Neural progenitor cell (in vitro differentiated cells): ENCODE data around the gene LAGE3. TPM values are rescaled to one million over a fixed set of nuclear protein-coding genes. Genes with fewer than 3 reads are reported as not detected.

ENCODE experiments used
- DNase-seq: peaks from one replicate; pipeline ENCODE4 v3.0.0-alpha.2; 2016; ENCODE audit warnings: low spot score
- H2AFZ ChIP-seq: fragments of 200-600 bp; sonication (generic); replicated peaks from 2 replicates; pipeline ENCODE4 v1.6.1; 2016; ENCODE audit warnings: antibody characterized with exemption
- H3F3A ChIP-seq: fragments of 200-600 bp; sonication (generic); 2 replicates; pipeline ENCODE4 v1.6.1; 2016; ENCODE audit warnings: antibody characterized with exemption, low read depth
- H3K27ac ChIP-seq: fragments of 200-600 bp; sonication (generic); 2 replicates; pipeline ENCODE4 v1.5.1; 2016; ENCODE audit warnings: mild to moderate bottlenecking
- H3K27me3 ChIP-seq: fragments of 200-600 bp; sonication (generic); 2 replicates; pipeline ENCODE4 v1.6.1; 2016; ENCODE audit warnings: mild to moderate bottlenecking, moderate library complexity
- H3K36me3 ChIP-seq: fragments of 200-600 bp; sonication (generic); 2 replicates; pipeline ENCODE4 v1.5.1; 2016
- H3K4me1 ChIP-seq: fragments of 200-600 bp; sonication (generic); 2 replicates; pipeline ENCODE4 v1.6.1; 2016; ENCODE audit warnings: mixed run types
- H3K4me2 ChIP-seq: fragments of 200-600 bp; sonication (generic); 2 replicates; pipeline ENCODE4 v1.6.1; 2016
- H3K4me3 ChIP-seq: fragments of 200-600 bp; sonication (generic); 2 replicates; pipeline ENCODE4 v1.5.1; 2016
- H3K79me2 ChIP-seq: fragments of 200-600 bp; sonication (generic); 2 replicates; pipeline ENCODE4 v1.6.1; 2016; ENCODE audit warnings: low read depth
- H3K9ac ChIP-seq: fragments of 200-600 bp; sonication (generic); 2 replicates; pipeline ENCODE4 v1.6.1; 2016
- H3K9me3 ChIP-seq: fragments of 200-600 bp; sonication (generic); 2 replicates; pipeline ENCODE4 v1.5.1; 2016; ENCODE audit warnings: low read depth
- H4K20me1 ChIP-seq: fragments of 200-600 bp; sonication (generic); 2 replicates; pipeline ENCODE4 v1.6.1; 2016; ENCODE audit warnings: low read depth
- H3K27ac Mint-ChIP-seq: 3 replicates; pipeline ENCODE4 v1.8.0; 2021; ENCODE audit warnings: mixed read lengths
- H3K27me3 Mint-ChIP-seq: 2 replicates; pipeline ENCODE4 v1.8.0; 2022; ENCODE audit warnings: low read depth, mild to moderate bottlenecking, inconsistent platforms, moderate library complexity, mixed read lengths; ENCODE audit not compliant: insufficient read depth
- H3K36me3 Mint-ChIP-seq: 3 replicates; pipeline ENCODE4 v1.8.0; 2021; ENCODE audit warnings: mixed read lengths
- H3K4me1 Mint-ChIP-seq: 3 replicates; pipeline ENCODE4 v1.8.0; 2021; ENCODE audit warnings: mixed read lengths
- H3K4me3 Mint-ChIP-seq: 3 replicates; pipeline ENCODE4 v1.8.0; 2021; ENCODE audit warnings: mild to moderate bottlenecking, moderate library complexity, mixed read lengths
- H3K9me3 Mint-ChIP-seq: 3 replicates; pipeline ENCODE4 v1.8.0; 2020; ENCODE audit warnings: mixed read lengths
- EZH2 ChIP-seq: fragments of 200-600 bp; sonication (generic); IDR thresholded peaks from 2 replicates; pipeline ENCODE4 v1.6.1; 2017; ENCODE audit warnings: antibody characterized with exemption, mild to moderate bottlenecking, moderate library complexity
- EZH2phosphoT487 ChIP-seq: fragments of 200-600 bp; sonication (generic); IDR thresholded peaks from 2 replicates; pipeline ENCODE4 v1.6.1; 2017; ENCODE audit warnings: antibody characterized with exemption
- total RNA-seq: library from RNA; depleted of rRNA; stranded (reverse); fragments of >200 nt; gene quantifications from 2 replicates; pipeline ENCODE4 v1.2.3, GENCODE V29; 2015; ENCODE audit warnings: low replicate concordance
- TF ChIP-seq, protein P1 (sequence below): fragments of 200-600 bp; sonication (generic); IDR thresholded peaks from 2 replicates; pipeline ENCODE4 v1.5.1; 2017; ENCODE audit warnings: antibody characterized with exemption, mild to moderate bottlenecking

Gene LAGE3
- total RNA-seq, 1 donor from 2014 or later = 7.6 TPM

- no peak overlapping the region for H2AFZ ChIP-seq
- peaks cover 50% of the 10 kb centered on the region for H4K20me1 ChIP-seq
- TF ChIP-seq EZH2 = no peak
- TF ChIP-seq, protein P1, sequence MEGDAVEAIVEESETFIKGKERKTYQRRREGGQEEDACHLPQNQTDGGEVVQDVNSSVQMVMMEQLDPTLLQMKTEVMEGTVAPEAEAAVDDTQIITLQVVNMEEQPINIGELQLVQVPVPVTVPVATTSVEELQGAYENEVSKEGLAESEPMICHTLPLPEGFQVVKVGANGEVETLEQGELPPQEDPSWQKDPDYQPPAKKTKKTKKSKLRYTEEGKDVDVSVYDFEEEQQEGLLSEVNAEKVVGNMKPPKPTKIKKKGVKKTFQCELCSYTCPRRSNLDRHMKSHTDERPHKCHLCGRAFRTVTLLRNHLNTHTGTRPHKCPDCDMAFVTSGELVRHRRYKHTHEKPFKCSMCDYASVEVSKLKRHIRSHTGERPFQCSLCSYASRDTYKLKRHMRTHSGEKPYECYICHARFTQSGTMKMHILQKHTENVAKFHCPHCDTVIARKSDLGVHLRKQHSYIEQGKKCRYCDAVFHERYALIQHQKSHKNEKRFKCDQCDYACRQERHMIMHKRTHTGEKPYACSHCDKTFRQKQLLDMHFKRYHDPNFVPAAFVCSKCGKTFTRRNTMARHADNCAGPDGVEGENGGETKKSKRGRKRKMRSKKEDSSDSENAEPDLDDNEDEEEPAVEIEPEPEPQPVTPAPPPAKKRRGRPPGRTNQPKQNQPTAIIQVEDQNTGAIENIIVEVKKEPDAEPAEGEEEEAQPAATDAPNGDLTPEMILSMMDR = no peak
- no peak for TF ChIP-seq EZH2phosphoT487
- H3F3A ChIP-seq = peaks cover 11% of the 10 kb centered on the region
- Mint-ChIP-seq H3K27me3 (peaks cover 17% of the 10 kb centered on the region), H3K4me3 (peak overlapping the region; percentile 83), H3K4me1 (peaks cover 10% of the 10 kb centered on the region), H3K36me3 (peaks cover 4% of the 10 kb centered on the region), H3K27ac (no peak overlapping the region), H3K9me3 (peaks cover 23% of the 10 kb centered on the region)
- H3K27ac ChIP-seq = no peak overlapping the region
- peaks cover 48% of the 10 kb centered on the region for H3K79me2 ChIP-seq
- no peak overlapping the region for H3K4me2 ChIP-seq
- H3K4me3 ChIP-seq = no peak overlapping the region
- H3K36me3 ChIP-seq = no peaks in the 10 kb centered on the region
- DNase-seq = no peak
- H3K27me3 ChIP-seq = no peaks in the 10 kb centered on the region
- H3K4me1 ChIP-seq = no peaks in the 10 kb centered on the region
- H3K9ac ChIP-seq = no peak overlapping the region
- H3K9me3 ChIP-seq = no peaks in the 10 kb centered on the region
These were observed 36.9 kb downstream of the LAGE3 start for GRCh38 chrX:154441984-154442707.

DNA sequence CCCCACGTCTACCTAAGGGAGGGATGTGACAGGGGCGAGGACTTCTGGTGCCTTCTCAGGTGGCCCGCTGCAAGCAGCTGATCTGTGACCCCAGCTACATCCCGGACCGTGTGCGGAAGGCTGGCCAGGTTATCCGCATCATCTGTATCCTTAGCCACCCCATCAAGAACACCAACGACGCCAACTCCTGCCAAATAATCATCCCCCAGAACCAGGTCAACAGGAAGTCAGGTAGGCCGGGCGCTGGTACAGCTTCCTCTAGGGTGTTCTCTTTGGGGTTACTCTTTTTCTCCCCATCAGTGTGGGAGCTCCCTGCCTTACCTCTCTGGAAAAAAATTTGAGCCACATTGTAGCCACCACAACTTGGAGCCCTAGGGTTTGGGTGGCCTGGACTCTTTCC is 37.5 kb downstream of the LAGE3 start:
- Mint-ChIP-seq H3K36me3 (peaks cover 2% of the 10 kb centered on the region), H3K4me1 (peaks cover 10% of the 10 kb centered on the region), H3K4me3 (no peak overlapping the region), H3K27ac (no peak overlapping the region), H3K27me3 (peaks cover 13% of the 10 kb centered on the region), H3K9me3 (peaks cover 20% of the 10 kb centered on the region)
- Histone ChIP-seq H3K27ac (no peak overlapping the region), H4K20me1 (peaks cover 50% of the 10 kb centered on the region), H3F3A (peaks cover 11% of the 10 kb centered on the region), H3K4me3 (no peak overlapping the region), H3K79me2 (peaks cover 49% of the 10 kb centered on the region), H3K4me1 (no peaks in the 10 kb centered on the region), H3K9ac (no peak overlapping the region), H2AFZ (no peak overlapping the region), H3K9me3 (no peaks in the 10 kb centered on the region), H3K27me3 (no peaks in the 10 kb centered on the region), H3K4me2 (no peak overlapping the region), H3K36me3 (no peaks in the 10 kb centered on the region)
- TF ChIP-seq EZH2phosphoT487 (no peak), EZH2 (no peak)
- TF ChIP-seq, protein P1 = no peak
- DNase-seq = no peak

GRCh38 chrX:154440623-154441357 is 38.3 kb downstream of the LAGE3 start:
- Mint-ChIP-seq H3K9me3 (peaks cover 26% of the 10 kb centered on the region), H3K36me3 (peaks cover 6% of the 10 kb centered on the region), H3K4me3 (no peak overlapping the region), H3K4me1 (peaks cover 16% of the 10 kb centered on the region), H3K27ac (no peak overlapping the region), H3K27me3 (peaks cover 13% of the 10 kb centered on the region)
- Histone ChIP-seq H3K4me1 (no peaks in the 10 kb centered on the region), H3K79me2 (peaks cover 49% of the 10 kb centered on the region), H4K20me1 (peaks cover 50% of the 10 kb centered on the region), H3K9ac (no peak overlapping the region), H3F3A (peaks cover 18% of the 10 kb centered on the region), H2AFZ (no peak overlapping the region), H3K36me3 (no peaks in the 10 kb centered on the region), H3K4me3 (no peak overlapping the region), H3K27me3 (no peaks in the 10 kb centered on the region), H3K9me3 (no peaks in the 10 kb centered on the region), H3K27ac (no peak overlapping the region), H3K4me2 (no peak overlapping the region)
- DNase-seq = no peak
- TF ChIP-seq EZH2phosphoT487 = no peak
- no peak for TF ChIP-seq EZH2
- TF ChIP-seq, protein P1 = no peak
